ENCODE results near the gene RPS2. TPM values are rescaled to one million over a fixed set of nuclear protein-coding genes. Genes with fewer than 3 reads are reported as not detected.
A peak's percentile ranks its signal among the peaks of the same experiment; 100 is the strongest.
"Not testable (repeated sequence)": the region's sequence is repeated elsewhere in the genome, so short reads cannot be mapped to it uniquely, and the experiment has no call there.

RPS2 gene
- total RNA-seq, 1 experiment from 2014 or later, result 2,672 TPM

GRCh38 chr16:1974157-1975070, 9.8 kb upstream of the RPS2 start:
- no peak for DNase-seq (ENCODE audit: low read depth, low spot score)
- in situ Hi-C loops (cut with HindIII; ENCODE audit: low pct_unique_long_range_greater_than_20kb, low sequenced_read_pairs), result no loop called here

GRCh38 chr16:1973461-1974156, 9.0 kb upstream of the RPS2 start:
- no peak for DNase-seq (ENCODE audit: low read depth, low spot score)
- in situ Hi-C loops (cut with HindIII; ENCODE audit: low pct_unique_long_range_greater_than_20kb, low sequenced_read_pairs), result no loop called here

- in situ Hi-C loops (cut with HindIII; ENCODE audit: low pct_unique_long_range_greater_than_20kb, low sequenced_read_pairs), result no loop called here
- DNase-seq (ENCODE audit: low read depth, low spot score), result peak; percentile 20
Measured at GRCh38 chr16:1972490-1972877, 7.9 kb upstream of the RPS2 start.

GRCh38 chr16:1971796-1972489, 7.3 kb upstream of the RPS2 start, which contains the start of gene TBL3:
TBL3 (plus strand) TSS chr16:1972053; CDS start chr16:1972165, 112 bp downstream.
- in situ Hi-C loops (cut with HindIII; ENCODE audit: low pct_unique_long_range_greater_than_20kb, low sequenced_read_pairs), result no loop called here

DNA sequence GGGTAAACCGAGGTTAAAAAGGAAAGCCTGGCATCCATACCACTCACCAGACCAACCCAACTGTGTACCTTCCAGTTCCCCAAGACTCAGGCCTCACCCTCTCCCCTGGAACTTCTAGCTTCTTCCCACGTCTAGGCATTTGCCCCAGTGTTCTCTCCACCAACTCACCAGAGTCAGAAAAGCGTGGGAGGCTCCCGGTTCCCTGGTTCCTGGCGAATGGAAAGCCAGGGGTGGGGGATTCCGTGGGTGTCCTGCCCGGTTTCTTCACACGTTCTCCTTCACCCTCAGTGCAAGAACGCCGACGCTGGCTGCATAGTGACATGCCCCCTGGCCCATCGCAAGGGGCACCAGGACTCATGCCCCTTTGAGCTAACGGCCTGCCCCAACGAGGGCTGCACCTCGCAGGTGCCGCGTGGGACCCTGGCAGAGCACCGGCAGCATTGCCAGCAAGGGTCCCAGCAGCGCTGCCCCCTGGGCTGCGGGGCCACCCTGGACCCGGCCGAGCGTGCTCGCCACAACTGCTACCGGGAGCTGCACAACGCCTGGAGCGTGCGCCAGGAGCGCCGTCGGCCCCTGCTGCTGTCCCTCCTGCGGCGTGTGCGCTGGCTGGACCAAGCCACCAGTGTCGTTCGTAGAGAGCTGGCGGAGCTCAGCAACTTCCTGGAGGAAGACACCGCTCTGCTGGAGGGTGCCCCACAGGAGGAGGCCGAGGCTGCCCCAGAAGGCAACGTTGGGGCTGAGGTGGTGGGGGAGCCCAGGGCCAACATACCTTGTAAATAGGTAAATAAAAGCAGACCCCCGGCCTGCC, 3.7 kb upstream of the RPS2 start:
- no peak for DNase-seq (ENCODE audit: low read depth, low spot score)
- in situ Hi-C loops (cut with HindIII; ENCODE audit: low pct_unique_long_range_greater_than_20kb, low sequenced_read_pairs), result no loop called here

More at GRCh38 chr16:1971796-1972489, 7.3 kb upstream of the RPS2 start, which contains the start of gene TBL3:
- peak; percentile 91 for DNase-seq (ENCODE audit: low read depth, low spot score)

- no peak for DNase-seq (ENCODE audit: low read depth, low spot score)
- in situ Hi-C loops (cut with HindIII; ENCODE audit: low pct_unique_long_range_greater_than_20kb, low sequenced_read_pairs), result no loop called here
Measured at GRCh38 chr16:1966460-1966859, 1.8 kb upstream of the RPS2 start, which contains the start of gene RNF151. RNF151 (plus strand) TSS chr16:1966856; CDS start chr16:1966882, 26 bp downstream.

- DNase-seq (ENCODE audit: low read depth, low spot score), result no peak
- in situ Hi-C loops (cut with HindIII; ENCODE audit: low pct_unique_long_range_greater_than_20kb, low sequenced_read_pairs), result no loop called here
Measured at GRCh38 chr16:1965396-1966001, 873 bp upstream of the RPS2 start.

- peak; percentile 37 for DNase-seq (ENCODE audit: low read depth, low spot score)
- in situ Hi-C loops (cut with HindIII; ENCODE audit: low pct_unique_long_range_greater_than_20kb, low sequenced_read_pairs), result no loop called here
Measured at GRCh38 chr16:1963806-1964505, 670 bp downstream of the RPS2 start.

DNA sequence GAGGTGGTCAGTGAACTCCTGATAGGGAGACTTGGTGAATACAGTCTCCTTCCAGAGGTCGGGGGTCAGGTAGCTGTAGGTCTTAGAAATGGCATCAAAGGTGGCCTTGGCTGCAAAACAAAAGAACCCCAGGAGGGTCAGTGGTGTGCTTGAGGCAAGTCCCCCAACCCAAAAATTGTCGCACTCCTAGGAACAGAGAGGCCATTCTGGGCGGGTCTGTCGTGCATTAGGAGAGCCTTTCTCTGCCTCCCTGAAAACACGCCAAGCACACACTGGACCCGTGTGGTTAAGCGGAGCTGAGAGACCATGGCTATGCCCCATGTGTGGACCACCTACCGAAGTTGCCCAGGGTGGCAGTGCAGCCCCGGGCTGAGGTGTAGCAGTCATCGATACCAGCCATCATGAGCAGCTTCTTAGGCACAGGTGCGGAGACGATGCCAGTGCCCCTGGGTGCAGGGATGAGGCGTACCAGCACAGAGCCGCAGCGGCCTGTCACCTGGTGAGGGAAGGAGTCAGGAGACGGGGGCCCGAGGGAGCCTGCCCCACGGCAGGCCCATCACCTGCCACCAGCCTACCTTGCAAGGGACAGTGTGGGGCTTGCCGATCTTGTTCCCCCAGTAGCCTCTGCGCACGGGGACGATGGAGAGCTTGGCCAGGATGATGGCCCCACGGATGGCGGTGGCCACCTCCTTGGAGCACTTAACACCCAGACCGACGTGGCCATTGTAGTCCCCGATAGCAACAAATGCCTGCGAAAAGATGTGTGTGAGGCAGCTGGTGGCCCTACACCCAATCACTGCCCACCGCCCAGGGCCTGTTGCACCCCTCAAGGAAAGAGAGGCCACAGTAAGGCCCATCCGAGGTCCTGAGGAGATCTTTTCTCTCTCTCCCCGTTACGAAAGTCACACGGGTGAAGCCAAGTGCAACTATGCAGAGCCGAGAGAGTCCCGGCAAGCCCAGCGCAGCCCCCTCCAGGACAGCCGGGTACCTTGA, 2.2 kb downstream of the RPS2 start:
- DNase-seq (ENCODE audit: low read depth, low spot score); in situ Hi-C loops (cut with HindIII; ENCODE audit: low pct_unique_long_range_greater_than_20kb, low sequenced_read_pairs): not testable (repeated sequence)

DNA sequence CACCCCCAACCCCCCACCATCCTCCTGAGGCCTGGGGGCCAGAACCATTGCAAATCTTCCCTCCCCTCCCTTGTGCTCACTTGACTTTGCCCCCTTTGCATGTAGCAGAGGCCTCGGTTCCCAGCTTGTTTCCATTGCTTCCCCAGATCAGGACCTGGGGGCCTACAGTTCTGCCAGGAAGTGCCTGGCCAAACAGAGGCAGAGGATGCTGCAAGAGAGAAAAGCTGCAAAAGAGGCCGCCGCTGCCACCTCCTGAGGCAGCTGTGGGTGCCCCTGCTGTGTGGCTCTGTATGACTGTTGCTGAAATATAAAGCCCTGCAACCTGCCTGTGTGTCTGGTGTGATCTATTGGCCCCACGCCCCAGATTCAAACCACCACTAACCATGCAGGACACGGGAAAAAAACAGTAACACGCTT, 3.0 kb downstream of the RPS2 start:
- DNase-seq (ENCODE audit: low read depth, low spot score), result peak; percentile 19

GRCh38 chr16:1960665-1961630, 3.7 kb downstream of the RPS2 start:
- in situ Hi-C loops (cut with HindIII; ENCODE audit: low pct_unique_long_range_greater_than_20kb, low sequenced_read_pairs), result no loop called here
- peak; percentile 55 for DNase-seq (ENCODE audit: low read depth, low spot score)

More for the DNA sequence above, 3.0 kb downstream of the RPS2 start:
- in situ Hi-C loops (cut with HindIII; ENCODE audit: low pct_unique_long_range_greater_than_20kb, low sequenced_read_pairs), result no loop called here

DNA sequence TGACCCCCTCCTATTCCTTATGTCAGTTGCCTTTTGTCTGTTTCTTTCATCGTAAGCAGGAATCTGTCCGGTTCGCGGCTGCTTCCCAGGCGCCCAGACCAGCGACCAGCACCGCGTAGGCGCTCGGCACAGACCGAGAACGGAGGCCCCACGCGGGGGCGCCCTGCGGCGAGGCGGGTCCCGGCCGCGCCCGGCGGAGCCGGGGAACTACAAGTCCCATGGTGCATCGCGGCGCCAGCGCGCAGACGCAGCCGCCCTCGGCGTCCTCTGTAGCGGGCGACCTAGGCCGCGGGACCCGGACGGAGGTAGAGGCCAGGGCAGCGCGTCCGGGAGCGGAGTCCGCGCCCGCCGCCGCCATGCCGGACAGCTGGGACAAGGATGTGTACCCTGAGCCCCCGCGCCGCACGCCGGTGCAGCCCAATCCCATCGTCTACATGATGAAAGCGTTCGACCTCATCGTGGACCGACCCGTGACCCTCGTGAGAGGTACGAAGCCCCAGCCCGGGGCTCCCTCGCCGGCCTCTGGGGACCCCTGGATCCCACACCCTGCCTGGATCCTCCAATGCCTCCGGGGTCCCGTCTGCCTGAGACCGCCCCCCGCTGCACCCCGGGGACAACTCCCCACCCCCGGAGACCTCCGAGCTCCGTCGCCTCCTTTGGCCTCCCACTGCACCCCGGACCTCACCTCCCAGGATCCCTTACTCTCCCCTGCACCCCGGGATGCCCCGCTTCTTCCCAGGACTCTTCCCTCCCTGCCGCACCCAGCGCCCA, 5.2 kb downstream of the RPS2 start, which contains the start of gene NDUFB10:
Gene NDUFB10, plus strand, starts transcription at position 270 of the 771 bp plus-strand sequence. Its CDS starts 87 bp downstream, at position 357.
- peak; percentile 89 for DNase-seq (ENCODE audit: low read depth, low spot score)
- in situ Hi-C loops (cut with HindIII; ENCODE audit: low pct_unique_long_range_greater_than_20kb, low sequenced_read_pairs), result no loop called here

GRCh38 chr16:1958715-1959268, 5.8 kb downstream of the RPS2 start:
- in situ Hi-C loops (cut with HindIII; ENCODE audit: low pct_unique_long_range_greater_than_20kb, low sequenced_read_pairs), result no loop called here
- DNase-seq (ENCODE audit: low read depth, low spot score), result no peak

All from SK-MEL-5 (cell line).